NCI-H1092 (cell line): ENCODE measurements around the gene SMOC1.
A peak's percentile ranks its signal among the peaks of the same experiment; 100 is the strongest.

ENCODE experiments used
- DNase-seq: peaks from one replicate; lab custom pipeline; 2025; lab: John Stamatoyannopoulos, UW

The SMOC1 gene

GRCh38 chr14:70034257-70034656 lies 155.0 kb downstream of the SMOC1 start:
- no peak for DNase-seq

- DNase-seq: no peak
These were observed 157.4 kb downstream of the SMOC1 start for GRCh38 chr14:70036665-70037064.

- DNase-seq: no peak
These were observed 163.8 kb downstream of the SMOC1 start for GRCh38 chr14:70043001-70043400.

GRCh38 chr14:70045310-70045709 lies 166.1 kb downstream of the SMOC1 start:
- DNase-seq: no peak

- DNase-seq: peak; percentile 69
These were observed 166.8 kb downstream of the SMOC1 start for GRCh38 chr14:70045844-70046535.

- no peak for DNase-seq
These were observed 168.5 kb downstream of the SMOC1 start for GRCh38 chr14:70047598-70048312.

DNA sequence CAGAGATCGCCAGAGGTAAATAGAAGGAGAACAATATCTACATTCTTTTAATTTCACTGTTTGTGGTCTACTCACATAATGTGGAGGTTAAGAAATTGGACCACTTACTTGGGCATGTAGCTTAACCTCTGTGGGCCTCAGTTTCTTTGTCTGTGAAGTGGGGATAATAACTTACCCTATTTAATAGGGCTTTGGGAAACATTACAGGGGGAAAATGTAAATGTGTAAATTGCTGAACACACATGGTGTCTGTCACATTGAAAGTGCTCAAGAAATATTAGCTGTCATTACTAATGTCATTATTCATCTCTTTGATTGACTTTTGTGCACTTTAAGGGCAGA lies 169.1 kb downstream of the SMOC1 start:
- no peak for DNase-seq

DNA sequence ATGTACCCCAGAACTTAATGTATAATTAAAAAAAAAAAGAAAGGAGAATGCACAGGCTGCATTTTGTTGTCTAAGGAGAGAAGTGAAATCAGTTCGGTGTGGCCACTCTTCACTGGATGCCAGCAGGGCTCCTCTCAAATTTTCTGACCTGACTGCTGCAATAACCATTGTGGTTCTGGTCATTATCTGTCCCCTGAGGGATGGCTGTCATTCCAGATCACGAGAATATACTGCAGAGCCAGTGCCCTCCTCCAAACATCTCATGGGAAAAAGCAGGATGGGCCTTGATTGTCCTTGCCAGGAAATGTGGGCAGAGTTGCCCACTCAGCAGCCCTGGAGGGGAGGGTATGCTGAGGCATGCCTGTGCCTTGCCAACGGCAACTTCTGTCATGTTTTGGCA lies 170.4 kb downstream of the SMOC1 start:
- no peak for DNase-seq

GRCh38 chr14:70050136-70050535 lies 170.9 kb downstream of the SMOC1 start:
- DNase-seq: no peak

- no peak for DNase-seq
These were observed 173.8 kb downstream of the SMOC1 start for GRCh38 chr14:70052990-70053389.

GRCh38 chr14:70057519-70058136 lies 178.4 kb downstream of the SMOC1 start:
- DNase-seq: no peak

DNA sequence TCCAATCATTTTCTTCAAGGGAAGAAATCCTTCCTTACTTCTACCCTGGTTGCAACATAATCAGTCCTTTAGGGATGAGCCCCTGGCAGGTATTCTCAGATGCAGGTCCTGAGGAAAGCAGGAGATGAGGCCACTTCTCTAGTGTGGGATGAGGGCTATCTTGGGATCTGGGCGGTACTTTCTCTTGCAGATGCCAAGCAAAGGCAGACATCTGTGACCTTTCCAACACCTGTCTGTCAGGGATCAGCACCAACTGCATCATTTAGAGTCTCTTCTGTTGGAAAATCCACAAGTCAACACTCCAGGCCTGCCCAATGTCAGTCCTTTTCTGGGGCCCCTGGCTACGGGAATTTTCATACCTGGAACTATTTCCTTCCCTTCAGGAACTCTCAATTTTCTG lies 180.3 kb downstream of the SMOC1 start:
- no peak for DNase-seq

GRCh38 chr14:70061108-70061507 lies 181.9 kb downstream of the SMOC1 start:
- no peak for DNase-seq

GRCh38 chr14:70064136-70064865 lies 185.1 kb downstream of the SMOC1 start:
- no peak for DNase-seq

DNA sequence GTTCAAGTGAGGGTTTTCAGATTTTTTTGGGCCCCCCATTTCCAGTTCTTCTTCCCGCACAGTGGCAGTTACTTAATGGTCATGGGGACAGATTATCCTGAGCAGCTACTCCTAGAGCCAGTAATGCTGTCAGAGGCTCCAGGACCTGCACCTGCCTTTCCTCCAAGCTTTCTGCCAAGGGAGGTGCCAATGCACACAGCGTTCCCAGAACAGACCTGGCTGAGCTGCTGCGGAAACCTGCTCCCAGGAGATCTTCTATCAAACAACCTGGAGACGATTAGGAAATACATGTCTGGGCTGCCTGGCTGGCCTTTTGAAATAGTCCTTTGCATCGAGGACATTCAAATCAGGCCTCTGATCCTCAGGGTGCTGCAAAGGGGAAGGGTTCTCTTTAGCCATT lies 188.6 kb downstream of the SMOC1 start:
- no peak for DNase-seq

- DNase-seq: no peak
These were observed 190.0 kb downstream of the SMOC1 start for GRCh38 chr14:70069186-70069585.

DNA sequence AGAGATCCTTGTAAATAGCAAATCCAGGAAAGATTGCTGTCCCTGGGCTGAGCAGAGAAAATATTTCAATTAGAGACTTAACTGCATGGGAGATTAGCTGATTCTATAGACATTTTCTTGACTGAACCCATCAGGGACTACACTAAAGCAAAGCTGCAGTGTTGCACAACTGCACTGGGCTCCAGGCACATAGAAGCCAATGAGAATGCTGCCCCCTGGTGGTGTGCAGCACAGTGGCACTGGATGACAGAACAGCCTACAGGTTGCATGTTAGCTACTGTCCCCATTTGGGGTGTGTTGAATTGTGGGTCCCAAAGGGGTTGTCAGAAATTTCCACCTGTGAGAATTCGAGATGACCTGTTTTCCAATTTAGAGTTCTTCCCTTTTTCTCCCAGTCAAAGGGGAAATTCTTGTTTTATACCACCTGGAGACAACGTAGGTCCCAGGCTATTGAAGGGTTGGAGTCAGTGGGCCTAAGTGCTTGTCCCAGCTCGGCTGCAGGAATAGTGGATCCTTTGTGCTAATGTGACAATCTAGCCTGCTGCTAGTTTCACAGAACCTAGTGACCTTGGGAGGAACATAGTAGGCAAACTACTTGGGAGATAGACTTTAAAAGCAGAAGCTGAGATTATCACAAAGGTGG lies 194.8 kb downstream of the SMOC1 start:
- DNase-seq: peak; percentile 42

DNA sequence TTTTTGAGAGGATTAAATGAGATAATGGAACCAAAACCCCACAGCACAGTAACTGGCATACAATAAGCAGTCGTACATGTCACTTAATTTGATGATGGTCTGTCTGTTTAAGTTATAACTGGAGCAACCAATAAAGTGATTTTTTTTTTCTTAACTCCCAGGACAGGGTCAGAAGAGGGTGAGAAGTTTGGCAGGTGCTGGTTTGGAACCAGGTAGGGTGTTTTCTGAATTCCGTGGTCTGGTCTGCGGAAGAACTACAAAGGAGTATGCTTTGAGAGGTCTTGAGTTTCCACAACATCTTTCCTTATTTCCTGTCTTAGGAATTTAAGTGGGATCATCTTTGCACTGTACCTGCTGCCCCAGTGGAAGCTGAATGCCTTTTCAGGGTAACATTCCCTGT lies 197.8 kb downstream of the SMOC1 start:
- DNase-seq: no peak

GRCh38 chr14:70077720-70078119 lies 198.5 kb downstream of the SMOC1 start:
- DNase-seq: no peak

DNA sequence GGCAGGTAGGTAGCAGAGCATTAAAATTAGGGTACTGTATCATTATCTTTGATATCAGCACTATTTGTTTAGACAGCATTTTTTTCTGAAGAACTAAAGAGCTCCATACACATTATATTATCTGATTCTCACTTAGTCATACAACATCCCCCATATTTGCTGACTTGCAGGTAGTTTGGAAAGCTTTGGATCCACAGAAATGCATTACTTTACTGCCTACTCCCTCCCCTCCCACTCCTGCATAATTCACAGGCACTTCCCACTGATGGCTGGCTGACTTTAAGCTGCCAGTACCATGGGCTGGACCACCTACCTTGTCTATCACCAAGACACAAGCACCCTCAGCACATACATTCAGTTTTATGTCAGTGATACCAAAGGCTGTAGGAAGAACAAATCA lies 199.1 kb downstream of the SMOC1 start:
- no peak for DNase-seq

DNA sequence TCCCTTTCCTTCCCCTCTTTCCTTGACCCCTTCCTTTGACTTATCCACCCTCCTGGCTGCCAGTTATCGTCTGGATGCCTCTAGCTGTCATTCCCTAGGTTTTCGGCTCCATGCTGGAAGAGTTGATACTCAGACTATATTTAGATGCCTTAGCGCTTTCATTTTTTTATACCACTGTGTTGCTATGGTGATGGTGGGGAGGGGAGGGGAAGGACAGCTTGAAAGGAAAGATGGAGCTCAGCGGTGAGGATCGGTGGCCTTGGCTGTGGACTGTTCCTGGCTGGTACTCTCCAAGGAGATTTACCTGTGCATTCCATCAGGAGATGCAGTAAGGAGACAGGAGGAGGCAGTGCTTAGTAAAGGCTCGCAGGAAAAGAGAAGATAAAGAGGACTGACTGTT lies 200.9 kb downstream of the SMOC1 start:
- DNase-seq: no peak
